HepG2 (cell line): ENCODE results near the gene ADGRB3. TPM values are rescaled to one million over a fixed set of nuclear protein-coding genes. Genes with fewer than 3 reads are reported as not detected.
A peak's percentile ranks its signal among the peaks of the same experiment; 100 is the strongest.

Experiments used
- CC2D1A ChIP-seq: sonication (generic); formaldehyde crosslinking; IDR thresholded peaks from 2 replicates; pipeline ENCODE4 v1.8.1; 2023; ENCODE audit warnings: mild to moderate bottlenecking, missing genetic modification reagents
- GLMP ChIP-seq: sonication (generic); formaldehyde crosslinking; IDR thresholded peaks from 2 replicates; pipeline ENCODE4 v1.9.0; 2021; ENCODE audit warnings: missing genetic modification reagents, mild to moderate bottlenecking, borderline replicate concordance
- GMEB1 ChIP-seq: sonication (generic); formaldehyde crosslinking; IDR thresholded peaks from 2 replicates; pipeline ENCODE4 v1.5.1; 2020; ENCODE audit warnings: missing genetic modification reagents, mild to moderate bottlenecking, borderline replicate concordance
- HIVEP1 ChIP-seq: sonication (generic); formaldehyde crosslinking; IDR thresholded peaks from 2 replicates; pipeline ENCODE4 v1.4.0; 2020; ENCODE audit warnings: mild to moderate bottlenecking, missing genetic modification reagents
- KMT2B ChIP-seq: IDR thresholded peaks from 2 replicates; pipeline ENCODE4 v1.6.1; 2016; ENCODE audit warnings: missing genetic modification reagents, missing compliant biosample characterization
- MIER2 ChIP-seq: IDR thresholded peaks from 2 replicates; pipeline ENCODE4 v1.6.1; 2016; ENCODE audit warnings: missing biosample characterization, missing genetic modification reagents
- TCF7 ChIP-seq: sonication (generic); IDR thresholded peaks from 2 replicates; pipeline ENCODE4 v1.6.1; 2016; ENCODE audit warnings: antibody characterized with exemption, low read depth
- TEAD2 ChIP-seq: sonication (generic); formaldehyde crosslinking; IDR thresholded peaks from 2 replicates; pipeline ENCODE4 v1.9.0; 2021; ENCODE audit warnings: missing genetic modification reagents
- THYN1 ChIP-seq: sonication (generic); formaldehyde crosslinking; IDR thresholded peaks from 2 replicates; pipeline ENCODE4 v1.8.1; 2023; ENCODE audit warnings: low read depth, mild to moderate bottlenecking, moderate library complexity, missing genetic modification reagents, borderline replicate concordance
- TMF1 ChIP-seq: sonication (generic); formaldehyde crosslinking; IDR thresholded peaks from 2 replicates; pipeline ENCODE4 v1.8.1; 2022; ENCODE audit warnings: low read depth, missing genetic modification reagents
- ZBTB34 ChIP-seq: sonication (generic); formaldehyde crosslinking; IDR thresholded peaks from 2 replicates; pipeline ENCODE4 v1.8.0; 2022; ENCODE audit warnings: mild to moderate bottlenecking, missing genetic modification reagents
- ZNF207 ChIP-seq: fragments of 450-650 bp; IDR thresholded peaks from 2 replicates; pipeline ENCODE4 v1.6.1; 2016; ENCODE audit warnings: antibody characterized with exemption, borderline replicate concordance
- ZNF282 ChIP-seq: fragments of 450-650 bp; IDR thresholded peaks from 2 replicates; pipeline ENCODE4 v1.6.1; 2018; ENCODE audit not compliant: partially characterized antibody
- ZNF510 ChIP-seq: sonication (generic); formaldehyde crosslinking; IDR thresholded peaks from 2 replicates; pipeline ENCODE4 v1.4.0; 2020; ENCODE audit warnings: low read depth, mild to moderate bottlenecking, missing genetic modification reagents
- ZNF598 ChIP-seq: sonication (generic); formaldehyde crosslinking; IDR thresholded peaks from 2 replicates; pipeline ENCODE4 v1.5.1; 2020; ENCODE audit warnings: mild to moderate bottlenecking, missing genetic modification reagents, borderline replicate concordance
- ZNF660 ChIP-seq: sonication (generic); formaldehyde crosslinking; IDR thresholded peaks from 2 replicates; pipeline ENCODE4 v1.5.1; 2020; ENCODE audit warnings: mild to moderate bottlenecking, low read depth, missing genetic modification reagents, borderline replicate concordance
- ZNF839 ChIP-seq: sonication (generic); formaldehyde crosslinking; IDR thresholded peaks from 2 replicates; pipeline ENCODE4 v1.4.0; 2020; ENCODE audit warnings: missing genetic modification reagents, mild to moderate bottlenecking, borderline replicate concordance
- polyA plus RNA-seq, 8 experiments: library from polyadenylated mRNA; depleted of rRNA in 3 of 8; stranded (reverse) in 7 of 8; unstranded in 1 of 8; fragments of >200 nt; fragmentation: Illumina TruSeq in 4 of 8; extraction: Trizol in 4 of 8; gene quantifications; 2 replicates each; pipeline versions ENCODE4 v1.2.1 to v1.2.3, GENCODE V29; 2011 to 2016; ENCODE audit warnings: low read depth in 4 of 8, missing spikeins in 1 of 8, mixed read lengths in 1 of 8; ENCODE audit not compliant: insufficient read depth in 1 of 8
- total RNA-seq, 5 experiments: library from RNA; depleted of rRNA; stranded (reverse); fragments of >200 nt; fragmentation: Illumina TruSeq; extraction: Trizol; gene quantifications; 2 replicates each; pipeline ENCODE4 v1.2.3, GENCODE V29; 2016; ENCODE audit warnings: low read depth in 1 of 5
- TF ChIP-seq, protein P1 (sequence below): sonication (generic); formaldehyde crosslinking; IDR thresholded peaks from 2 replicates; pipeline ENCODE4 v1.5.1; 2020; ENCODE audit warnings: mild to moderate bottlenecking, missing genetic modification reagents, moderate library complexity
- TF ChIP-seq, protein P2 (sequence below), 2 experiments: sonication (generic) in 1 of 2; formaldehyde crosslinking in 1 of 2; IDR thresholded peaks; 2 replicates each; pipeline versions ENCODE4 v1.4.0 to v1.6.1; 2018 to 2020; ENCODE audit warnings: missing genetic modification reagents in 2 of 2, borderline replicate concordance in 1 of 2, low read depth in 1 of 2, mild to moderate bottlenecking in 1 of 2, missing biosample characterization in 1 of 2

The ADGRB3 gene
- total and polyA plus RNA-seq, 2 of the 13 experiments (the other 11 are each of a cell fraction or from before 2014, with no cell fraction given), result not detected

DNA sequence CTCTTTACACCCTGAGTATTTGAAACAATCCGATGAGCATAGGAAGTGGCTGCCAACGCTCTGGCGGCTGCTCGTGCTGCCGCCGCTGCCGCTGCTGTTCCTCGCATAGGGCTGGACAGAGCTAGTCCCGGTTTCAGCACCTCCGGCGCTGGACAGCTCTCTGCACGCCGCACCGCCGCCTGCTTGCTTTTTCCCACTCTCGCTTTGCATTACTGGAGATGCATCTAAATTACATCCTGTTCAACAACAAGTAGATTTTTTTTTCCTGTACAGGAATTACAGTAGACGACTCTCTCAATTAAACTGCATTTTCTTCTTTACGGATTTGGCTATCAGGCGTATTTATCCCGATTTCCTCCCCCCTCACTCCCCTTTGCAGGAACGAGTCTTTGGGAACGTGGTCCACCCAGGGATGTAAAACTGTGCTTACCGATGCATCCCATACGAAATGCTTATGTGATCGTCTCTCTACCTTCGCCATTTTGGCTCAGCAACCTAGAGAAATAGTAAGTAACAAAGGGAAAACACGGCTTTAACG lies 597.9 kb downstream of the ADGRB3 start (continued):
- TF ChIP-seq, protein P1, sequence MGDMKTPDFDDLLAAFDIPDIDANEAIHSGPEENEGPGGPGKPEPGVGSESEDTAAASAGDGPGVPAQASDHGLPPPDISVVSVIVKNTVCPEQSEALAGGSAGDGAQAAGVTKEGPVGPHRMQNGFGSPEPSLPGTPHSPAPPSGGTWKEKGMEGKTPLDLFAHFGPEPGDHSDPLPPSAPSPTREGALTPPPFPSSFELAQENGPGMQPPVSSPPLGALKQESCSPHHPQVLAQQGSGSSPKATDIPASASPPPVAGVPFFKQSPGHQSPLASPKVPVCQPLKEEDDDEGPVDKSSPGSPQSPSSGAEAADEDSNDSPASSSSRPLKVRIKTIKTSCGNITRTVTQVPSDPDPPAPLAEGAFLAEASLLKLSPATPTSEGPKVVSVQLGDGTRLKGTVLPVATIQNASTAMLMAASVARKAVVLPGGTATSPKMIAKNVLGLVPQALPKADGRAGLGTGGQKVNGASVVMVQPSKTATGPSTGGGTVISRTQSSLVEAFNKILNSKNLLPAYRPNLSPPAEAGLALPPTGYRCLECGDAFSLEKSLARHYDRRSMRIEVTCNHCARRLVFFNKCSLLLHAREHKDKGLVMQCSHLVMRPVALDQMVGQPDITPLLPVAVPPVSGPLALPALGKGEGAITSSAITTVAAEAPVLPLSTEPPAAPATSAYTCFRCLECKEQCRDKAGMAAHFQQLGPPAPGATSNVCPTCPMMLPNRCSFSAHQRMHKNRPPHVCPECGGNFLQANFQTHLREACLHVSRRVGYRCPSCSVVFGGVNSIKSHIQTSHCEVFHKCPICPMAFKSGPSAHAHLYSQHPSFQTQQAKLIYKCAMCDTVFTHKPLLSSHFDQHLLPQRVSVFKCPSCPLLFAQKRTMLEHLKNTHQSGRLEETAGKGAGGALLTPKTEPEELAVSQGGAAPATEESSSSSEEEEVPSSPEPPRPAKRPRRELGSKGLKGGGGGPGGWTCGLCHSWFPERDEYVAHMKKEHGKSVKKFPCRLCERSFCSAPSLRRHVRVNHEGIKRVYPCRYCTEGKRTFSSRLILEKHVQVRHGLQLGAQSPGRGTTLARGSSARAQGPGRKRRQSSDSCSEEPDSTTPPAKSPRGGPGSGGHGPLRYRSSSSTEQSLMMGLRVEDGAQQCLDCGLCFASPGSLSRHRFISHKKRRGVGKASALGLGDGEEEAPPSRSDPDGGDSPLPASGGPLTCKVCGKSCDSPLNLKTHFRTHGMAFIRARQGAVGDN, result peak; percentile 62
- peak; percentile 93; the same call in 1 of the 2 replicates for TF ChIP-seq ZNF598 (CRISPR knock-in tag)
- no peak for TF ChIP-seq ZNF207
- TF ChIP-seq ZNF282, result no peak
- no peak for TF ChIP-seq ZNF660 (CRISPR knock-in tag)
- no peak for TF ChIP-seq HIVEP1
- peak; percentile 87 for TF ChIP-seq TMF1 (CRISPR knock-in tag)
- TF ChIP-seq THYN1 (CRISPR knock-in tag), result no peak
- peak; percentile 98 for TF ChIP-seq TEAD2 (CRISPR knock-in tag)
- TF ChIP-seq ZNF510 (CRISPR knock-in tag), result peak; percentile 76; the same call in 1 of the 2 replicates
- TF ChIP-seq, protein P2, sequence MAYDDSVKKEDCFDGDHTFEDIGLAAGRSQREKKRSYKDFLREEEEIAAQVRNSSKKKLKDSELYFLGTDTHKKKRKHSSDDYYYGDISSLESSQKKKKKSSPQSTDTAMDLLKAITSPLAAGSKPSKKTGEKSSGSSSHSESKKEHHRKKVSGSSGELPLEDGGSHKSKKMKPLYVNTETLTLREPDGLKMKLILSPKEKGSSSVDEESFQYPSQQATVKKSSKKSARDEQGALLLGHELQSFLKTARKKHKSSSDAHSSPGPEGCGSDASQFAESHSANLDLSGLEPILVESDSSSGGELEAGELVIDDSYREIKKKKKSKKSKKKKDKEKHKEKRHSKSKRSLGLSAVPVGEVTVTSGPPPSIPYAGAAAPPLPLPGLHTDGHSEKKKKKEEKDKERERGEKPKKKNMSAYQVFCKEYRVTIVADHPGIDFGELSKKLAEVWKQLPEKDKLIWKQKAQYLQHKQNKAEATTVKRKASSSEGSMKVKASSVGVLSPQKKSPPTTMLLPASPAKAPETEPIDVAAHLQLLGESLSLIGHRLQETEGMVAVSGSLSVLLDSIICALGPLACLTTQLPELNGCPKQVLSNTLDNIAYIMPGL (CRISPR knock-in tag; IDR thresholded peaks at IDR 0.05; ENCODE audit: borderline replicate concordance in 1 of 2, low read depth in 1 of 2), result peak; percentile 21 to 69; a peak in 1 of 4 replicates
- TF ChIP-seq TCF7, result no peak
- 0 out of 2 replicates have a peak, but pooled peaks have one; percentile 55 for TF ChIP-seq ZNF839 (CRISPR knock-in tag)
- 0 out of 2 replicates have a peak, but pooled peaks have one; percentile 28 for TF ChIP-seq GMEB1 (CRISPR knock-in tag)
- peak; percentile 100 for TF ChIP-seq MIER2 (CRISPR knock-in tag)
- TF ChIP-seq CC2D1A, result no peak
- TF ChIP-seq ZBTB34, result no peak
- TF ChIP-seq KMT2B (CRISPR knock-in tag), result peak; percentile 88
- TF ChIP-seq GLMP, result peak; percentile 94
